ENCODE measurements around the gene CASS4.

DNA sequence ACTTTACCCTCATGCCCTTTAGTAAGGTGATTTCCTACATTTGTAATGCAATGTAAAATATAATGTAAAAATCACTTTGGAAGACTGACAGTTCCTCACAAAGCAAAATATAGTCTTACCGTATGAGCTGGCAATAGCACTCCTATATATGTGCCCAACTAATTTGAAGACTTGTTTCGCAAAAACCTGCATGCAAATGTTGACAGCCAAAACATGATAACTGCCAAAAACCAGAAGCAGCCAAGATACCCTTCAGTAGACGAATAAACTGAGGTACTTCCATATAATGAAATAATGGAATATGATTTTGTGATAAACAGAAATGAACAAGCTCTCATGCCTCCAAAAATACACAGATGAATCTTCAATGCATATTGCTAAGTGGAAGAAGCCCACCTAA, 33.7 kb upstream of the CASS4 start:
- no peak for TF ChIP-seq POLR2A (IDR thresholded peaks at IDR 0.05)
- TF ChIP-seq, protein P1, sequence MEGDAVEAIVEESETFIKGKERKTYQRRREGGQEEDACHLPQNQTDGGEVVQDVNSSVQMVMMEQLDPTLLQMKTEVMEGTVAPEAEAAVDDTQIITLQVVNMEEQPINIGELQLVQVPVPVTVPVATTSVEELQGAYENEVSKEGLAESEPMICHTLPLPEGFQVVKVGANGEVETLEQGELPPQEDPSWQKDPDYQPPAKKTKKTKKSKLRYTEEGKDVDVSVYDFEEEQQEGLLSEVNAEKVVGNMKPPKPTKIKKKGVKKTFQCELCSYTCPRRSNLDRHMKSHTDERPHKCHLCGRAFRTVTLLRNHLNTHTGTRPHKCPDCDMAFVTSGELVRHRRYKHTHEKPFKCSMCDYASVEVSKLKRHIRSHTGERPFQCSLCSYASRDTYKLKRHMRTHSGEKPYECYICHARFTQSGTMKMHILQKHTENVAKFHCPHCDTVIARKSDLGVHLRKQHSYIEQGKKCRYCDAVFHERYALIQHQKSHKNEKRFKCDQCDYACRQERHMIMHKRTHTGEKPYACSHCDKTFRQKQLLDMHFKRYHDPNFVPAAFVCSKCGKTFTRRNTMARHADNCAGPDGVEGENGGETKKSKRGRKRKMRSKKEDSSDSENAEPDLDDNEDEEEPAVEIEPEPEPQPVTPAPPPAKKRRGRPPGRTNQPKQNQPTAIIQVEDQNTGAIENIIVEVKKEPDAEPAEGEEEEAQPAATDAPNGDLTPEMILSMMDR (IDR thresholded peaks at IDR 0.05): no peak
- no peak for TF ChIP-seq POLR2AphosphoS5 (IDR thresholded peaks at IDR 0.05; ENCODE audit: insufficient read depth in 1 of 2, low read depth in 1 of 2)
